ENCODE measurements around the gene SLC40A1.

SLC40A1 gene

DNA sequence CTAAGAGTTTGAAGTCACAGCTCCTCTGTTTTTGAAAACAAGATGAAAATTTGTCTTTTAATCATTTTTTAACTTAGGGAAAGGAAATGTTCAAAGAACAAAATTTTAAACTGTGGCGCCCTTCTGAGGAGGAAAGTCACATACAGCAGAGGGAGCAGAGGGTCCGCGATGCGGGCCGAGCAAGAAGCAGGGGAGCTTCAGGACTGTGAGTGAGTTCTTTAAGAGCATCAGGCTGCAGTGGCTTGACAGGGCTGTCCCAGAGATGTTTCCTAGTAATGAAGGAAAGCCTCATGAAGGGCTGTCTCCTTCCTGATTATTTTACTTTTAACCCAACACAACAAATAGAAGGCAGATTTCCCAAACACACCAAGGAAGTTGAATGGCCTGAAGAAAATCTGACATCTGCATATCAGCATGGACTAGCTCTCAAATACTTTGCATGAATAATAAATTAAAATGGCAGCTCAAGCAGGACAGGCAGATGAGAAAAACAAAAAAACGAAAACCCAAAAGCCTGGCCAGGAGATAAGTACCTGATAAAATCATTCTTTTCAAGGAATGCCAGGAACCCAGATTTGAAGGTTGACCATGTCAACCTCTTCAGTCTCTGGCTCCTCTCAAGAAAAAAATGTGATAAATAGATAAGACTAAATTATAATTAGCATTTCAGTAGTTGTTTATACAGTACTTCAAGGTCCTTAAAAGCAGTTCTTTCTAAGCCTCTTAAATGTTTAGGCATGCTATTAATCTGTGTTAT is 60.8 kb downstream of the SLC40A1 start:
- FAIRE-seq: no peak
- DNase-seq (ENCODE audit: extremely low spot score, insufficient read length, low read depth): no peak

DNA sequence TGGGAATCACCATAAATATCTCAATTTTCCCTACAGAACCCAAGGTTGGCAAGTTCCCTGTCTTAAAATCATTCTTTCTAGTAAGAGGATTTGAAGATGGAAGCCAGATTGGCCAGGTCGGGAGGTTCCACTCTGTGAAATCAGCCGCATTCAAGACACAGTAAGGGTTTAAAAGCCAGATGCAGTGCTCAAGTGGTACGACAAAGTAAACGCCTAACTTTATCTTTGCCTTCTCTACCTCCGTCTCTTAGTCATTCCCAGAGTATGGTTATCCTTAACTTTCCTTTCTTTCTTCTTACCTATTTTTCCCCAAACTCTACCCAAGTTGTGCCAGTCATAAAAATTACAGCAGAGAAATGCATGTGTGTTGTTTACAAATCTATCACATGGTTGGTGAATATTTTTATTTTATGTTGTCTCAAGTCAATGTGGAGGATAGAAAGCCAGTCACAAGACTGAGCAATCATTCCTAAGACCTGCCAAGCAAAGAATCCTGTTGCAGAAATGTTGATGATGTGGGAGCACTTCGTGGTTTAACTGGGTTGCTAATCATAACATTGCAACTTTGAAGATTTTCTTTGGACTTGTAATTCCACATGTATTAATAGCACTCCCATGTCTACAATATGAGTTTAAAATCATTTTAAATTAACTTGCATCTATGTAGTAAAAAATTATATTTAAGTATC is 62.6 kb downstream of the SLC40A1 start:
- FAIRE-seq: no peak
- DNase-seq (ENCODE audit: extremely low spot score, insufficient read length, low read depth): no peak

DNA sequence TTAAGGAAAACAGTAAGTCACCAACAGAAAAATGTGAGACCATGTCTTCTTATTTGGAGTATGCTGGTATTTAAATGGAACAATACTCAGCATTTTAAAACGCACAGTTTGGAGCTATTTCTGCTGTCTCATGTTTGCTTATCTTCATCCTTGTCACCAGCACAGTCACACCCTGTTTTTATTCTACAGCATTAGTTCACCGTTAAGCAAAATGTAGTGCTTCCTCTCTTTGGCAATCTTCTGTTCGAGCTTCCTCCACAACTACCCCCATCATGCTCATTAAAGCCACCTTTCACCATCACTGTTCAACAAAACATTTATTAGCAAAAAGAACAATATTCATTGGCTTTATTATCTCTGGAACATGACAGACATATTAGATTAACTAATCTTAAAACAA is 64.0 kb downstream of the SLC40A1 start:
- DNase-seq (ENCODE audit: extremely low spot score, insufficient read length, low read depth) (no peak), FAIRE-seq (no peak)

DNA sequence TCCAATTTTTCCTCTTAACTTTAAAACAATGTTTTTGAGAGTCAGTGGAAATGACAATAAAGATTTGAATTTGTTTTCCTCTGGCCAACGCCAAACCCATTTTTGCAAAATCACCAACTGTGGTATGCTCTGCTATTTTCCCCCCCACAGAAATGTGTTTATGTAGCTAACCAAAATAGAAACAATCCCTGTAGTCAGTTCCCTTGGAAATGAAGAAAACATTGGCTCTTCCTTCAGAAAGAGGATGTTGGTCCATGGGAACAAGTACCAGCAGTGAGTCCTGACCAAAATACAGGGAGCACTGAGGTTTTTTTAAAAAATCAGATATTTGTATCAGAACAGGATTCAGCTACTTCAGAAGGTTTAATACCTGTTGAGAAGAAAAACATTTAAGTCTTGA is 65.3 kb downstream of the SLC40A1 start:
- no peak for DNase-seq (ENCODE audit: extremely low spot score, insufficient read length, low read depth)
- no peak for FAIRE-seq

DNA sequence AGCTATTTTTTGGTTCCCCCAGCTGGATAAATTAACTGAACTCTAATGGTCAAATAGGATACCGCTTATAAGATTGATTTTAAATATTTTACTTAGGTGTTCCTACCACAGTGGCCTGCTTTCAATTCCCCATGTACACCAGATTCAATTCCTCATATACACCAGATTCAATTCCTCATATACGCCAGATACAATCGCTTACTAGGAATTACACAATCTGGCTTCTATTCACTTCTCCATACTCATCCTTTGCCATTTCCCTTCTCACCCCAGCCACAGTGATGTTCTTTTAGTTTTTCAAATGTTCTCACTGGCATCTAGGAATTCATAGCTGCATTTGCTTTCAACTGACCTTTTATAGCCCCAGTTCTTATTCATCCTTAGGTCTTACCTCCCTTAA is 66.5 kb downstream of the SLC40A1 start:
- no peak for DNase-seq (ENCODE audit: extremely low spot score, insufficient read length, low read depth)
- FAIRE-seq: no peak

DNA sequence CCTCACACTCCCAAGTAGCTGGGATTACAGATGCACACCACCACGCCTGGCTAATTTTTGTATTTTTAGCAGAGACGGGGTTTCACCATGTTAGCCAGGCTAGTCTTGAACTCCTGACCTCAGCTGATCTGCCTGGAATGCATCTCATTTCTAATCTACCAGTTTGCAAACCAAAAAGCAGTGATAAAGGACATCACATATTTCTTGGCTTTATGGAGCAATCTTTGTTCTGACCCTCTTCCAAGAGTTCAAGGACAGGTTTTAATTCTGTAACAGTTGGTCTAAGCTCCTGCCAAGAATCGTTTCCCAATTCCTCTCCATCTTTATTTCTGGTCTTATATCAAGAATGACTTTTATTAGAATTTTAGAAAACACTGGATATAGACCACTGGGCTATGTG is 67.7 kb downstream of the SLC40A1 start:
- no peak for FAIRE-seq
- DNase-seq (ENCODE audit: extremely low spot score, insufficient read length, low read depth): no peak

GRCh38 chr2:189511960-189512319 is 68.6 kb downstream of the SLC40A1 start:
- DNase-seq (ENCODE audit: extremely low spot score, insufficient read length, low read depth): no peak
- FAIRE-seq: no peak

DNA sequence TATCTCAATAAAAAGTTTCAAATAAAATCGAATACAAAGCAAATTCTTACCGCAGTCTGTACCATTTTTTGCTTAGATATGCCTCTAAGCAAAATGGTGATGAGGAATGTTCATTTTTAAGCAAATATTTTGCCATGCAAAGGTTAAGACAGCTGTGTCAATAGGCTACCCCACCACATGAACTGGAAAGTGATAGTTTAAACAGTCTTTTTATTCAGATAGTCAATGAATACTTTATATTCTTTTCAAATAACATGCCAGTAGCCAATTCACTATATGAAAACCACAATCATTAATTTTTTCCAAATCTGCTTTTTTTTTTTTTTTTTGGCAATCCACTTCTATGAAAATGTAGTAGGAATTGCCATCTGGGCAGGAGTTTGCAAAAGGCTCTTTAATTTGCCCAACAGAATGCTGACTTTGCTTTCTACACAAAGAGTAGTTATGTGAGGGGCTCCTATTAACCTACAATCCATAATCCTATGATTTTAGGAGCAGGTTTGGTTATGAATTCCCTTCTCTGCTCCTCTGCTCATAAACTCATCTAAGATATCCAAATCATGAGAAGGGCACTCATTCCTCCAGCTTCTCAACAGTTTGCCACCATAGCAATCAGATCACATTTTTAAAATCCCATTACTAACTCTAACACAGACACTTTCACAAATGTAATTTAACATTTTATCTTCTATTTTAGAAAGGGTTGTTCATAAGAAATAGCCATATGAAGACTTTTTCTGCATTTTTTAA is 69.2 kb downstream of the SLC40A1 start:
- DNase-seq (ENCODE audit: extremely low spot score, insufficient read length, low read depth): no peak
- FAIRE-seq: no peak
